Measurements from ENCODE around the gene USP21.

DNA sequence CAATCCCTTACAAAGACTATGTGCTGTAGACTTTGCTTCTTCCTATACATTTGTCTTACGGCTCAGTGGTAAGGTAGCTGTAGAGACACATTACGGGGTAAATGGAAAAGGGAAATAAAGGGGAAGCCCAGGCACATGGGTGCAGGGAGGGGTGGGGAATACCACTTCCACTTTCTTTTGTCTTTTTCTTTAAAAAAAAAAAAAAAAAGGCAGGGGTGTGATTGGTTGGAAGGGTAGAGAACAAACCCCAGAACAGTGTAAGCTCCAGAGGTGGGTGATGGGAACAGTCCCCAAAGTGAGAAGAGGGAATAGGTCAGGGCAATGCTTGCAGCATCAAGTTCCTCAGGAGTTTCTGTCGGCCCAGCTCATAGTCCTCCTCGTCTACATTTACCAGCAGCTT is 37.5 kb upstream of the USP21 start:
- TF ChIP-seq, protein P1, sequence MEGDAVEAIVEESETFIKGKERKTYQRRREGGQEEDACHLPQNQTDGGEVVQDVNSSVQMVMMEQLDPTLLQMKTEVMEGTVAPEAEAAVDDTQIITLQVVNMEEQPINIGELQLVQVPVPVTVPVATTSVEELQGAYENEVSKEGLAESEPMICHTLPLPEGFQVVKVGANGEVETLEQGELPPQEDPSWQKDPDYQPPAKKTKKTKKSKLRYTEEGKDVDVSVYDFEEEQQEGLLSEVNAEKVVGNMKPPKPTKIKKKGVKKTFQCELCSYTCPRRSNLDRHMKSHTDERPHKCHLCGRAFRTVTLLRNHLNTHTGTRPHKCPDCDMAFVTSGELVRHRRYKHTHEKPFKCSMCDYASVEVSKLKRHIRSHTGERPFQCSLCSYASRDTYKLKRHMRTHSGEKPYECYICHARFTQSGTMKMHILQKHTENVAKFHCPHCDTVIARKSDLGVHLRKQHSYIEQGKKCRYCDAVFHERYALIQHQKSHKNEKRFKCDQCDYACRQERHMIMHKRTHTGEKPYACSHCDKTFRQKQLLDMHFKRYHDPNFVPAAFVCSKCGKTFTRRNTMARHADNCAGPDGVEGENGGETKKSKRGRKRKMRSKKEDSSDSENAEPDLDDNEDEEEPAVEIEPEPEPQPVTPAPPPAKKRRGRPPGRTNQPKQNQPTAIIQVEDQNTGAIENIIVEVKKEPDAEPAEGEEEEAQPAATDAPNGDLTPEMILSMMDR (IDR thresholded peaks at IDR 0.05; ENCODE audit: low read depth, low read length, poor library complexity, severe bottlenecking), result no peak
- TF ChIP-seq EZH2phosphoT487 (IDR thresholded peaks at IDR 0.05; ENCODE audit: borderline replicate concordance, low read length), result no peak
